Right atrium auricular region (tissue), 2 donors: ENCODE results near the gene SLC10A6. TPM values are rescaled to one million over a fixed set of nuclear protein-coding genes. Genes with fewer than 3 reads are reported as not detected.

Source experiments
- DNase-seq: peaks from one replicate; pipeline ENCODE4 v3.0.0-alpha.2; 2019; ENCODE audit warnings: low spot score
- H3K27ac ChIP-seq, 2 donors: fragments of 200-600 bp; sonication (generic); 1 replicate in 1 of 2; 2 replicates in 1 of 2; pipeline ENCODE4 v1.5.1; 2016 to 2019
- H3K27me3 ChIP-seq, 2 donors: fragments of 200-600 bp; sonication (generic); one replicate each; pipeline versions ENCODE4 v1.5.1 to v1.6.0; 2017 to 2019
- H3K36me3 ChIP-seq: fragments of 200-600 bp; sonication (generic); one replicate; pipeline ENCODE4 v1.5.1; 2016
- H3K4me1 ChIP-seq, 2 donors: fragments of 200-600 bp; sonication (generic); one replicate each; pipeline versions ENCODE4 v1.5.1 to v1.6.0; 2017 to 2019
- H3K4me3 ChIP-seq, 2 donors: fragments of 200-600 bp; sonication (generic); 1 replicate in 1 of 2; 2 replicates in 1 of 2; pipeline ENCODE4 v1.5.1; 2017 to 2019; ENCODE audit warnings: mild to moderate bottlenecking in 1 of 2, moderate library complexity in 1 of 2
- H3K9me3 ChIP-seq, 2 donors: fragments of 200-600 bp; sonication (generic); one replicate each; pipeline ENCODE4 v1.5.1; 2019
- CTCF ChIP-seq, 2 donors: fragments of 200-600 bp; sonication (generic); IDR thresholded peaks; one replicate each; pipeline ENCODE4 v1.5.1; 2019; ENCODE audit warnings: antibody characterized with exemption in 2 of 2
- total RNA-seq, 2 donors: library from RNA; depleted of rRNA; stranded (reverse); fragments of >200 nt; gene quantifications; one replicate each; pipeline ENCODE4 v1.1.0, GENCODE V29; 2016

Gene SLC10A6
- total RNA-seq, 2 donors from 2014 or later: 1.3 to 1.7 TPM

- Histone ChIP-seq H3K9me3 (peaks cover 0 to 8% of the 10 kb centered on the region in 2 donors), H3K4me1 (no peaks in the 10 kb centered on the region), H3K36me3 (no peaks in the 10 kb centered on the region), H3K4me3 (no peak overlapping the region), H3K27me3 (no peaks in the 10 kb centered on the region), H3K27ac (no peak overlapping the region)
- no peak for DNase-seq
- no peak for TF ChIP-seq CTCF (IDR thresholded peaks at IDR 0.05)
Observed at GRCh38 chr4:86810847-86811246, 38.3 kb downstream of the SLC10A6 start.

- Histone ChIP-seq H3K36me3 (no peaks in the 10 kb centered on the region), H3K4me3 (no peak overlapping the region), H3K27ac (no peak overlapping the region), H3K27me3 (no peaks in the 10 kb centered on the region), H3K9me3 (no peaks in the 10 kb centered on the region), H3K4me1 (no peaks in the 10 kb centered on the region)
- TF ChIP-seq CTCF (IDR thresholded peaks at IDR 0.05): no peak
- DNase-seq: no peak
Observed at GRCh38 chr4:86809809-86810208, 39.4 kb downstream of the SLC10A6 start.

GRCh38 chr4:86791126-86791525 is 58.1 kb downstream of the SLC10A6 start:
- TF ChIP-seq CTCF (IDR thresholded peaks at IDR 0.05): no peak
- Histone ChIP-seq H3K4me3 (no peak overlapping the region), H3K27ac (no peak overlapping the region), H3K27me3 (no peaks in the 10 kb centered on the region), H3K36me3 (no peaks in the 10 kb centered on the region), H3K9me3 (no peaks in the 10 kb centered on the region), H3K4me1 (no peaks in the 10 kb centered on the region)
- DNase-seq: no peak

- Histone ChIP-seq H3K4me1 (no peaks in the 10 kb centered on the region), H3K4me3 (no peak overlapping the region), H3K36me3 (no peaks in the 10 kb centered on the region), H3K27ac (no peak overlapping the region), H3K27me3 (no peaks in the 10 kb centered on the region), H3K9me3 (no peaks in the 10 kb centered on the region)
- no peak for TF ChIP-seq CTCF (IDR thresholded peaks at IDR 0.05)
- DNase-seq: no peak
Observed at GRCh38 chr4:86788826-86789225, 60.4 kb downstream of the SLC10A6 start.

GRCh38 chr4:86778175-86778574 is 71.0 kb downstream of the SLC10A6 start:
- H3K27me3 ChIP-seq: no peaks in the 10 kb centered on the region
- no peaks in the 10 kb centered on the region for H3K4me1 ChIP-seq
- no peak overlapping the region for H3K27ac ChIP-seq
- no peak for TF ChIP-seq CTCF (IDR thresholded peaks at IDR 0.05)
- no peaks in the 10 kb centered on the region for H3K36me3 ChIP-seq
- no peak for DNase-seq
- no peaks in the 10 kb centered on the region for H3K9me3 ChIP-seq
- H3K4me3 ChIP-seq: no peak overlapping the region

- peaks cover 3% of the 10 kb centered on the region for H3K36me3 ChIP-seq
- no peak overlapping the region for H3K4me3 ChIP-seq
- H3K27me3 ChIP-seq: no peaks in the 10 kb centered on the region
- no peak for DNase-seq
- no peaks in the 10 kb centered on the region for H3K4me1 ChIP-seq
- H3K9me3 ChIP-seq: no peaks in the 10 kb centered on the region
- H3K27ac ChIP-seq: no peak overlapping the region
- no peak for TF ChIP-seq CTCF (IDR thresholded peaks at IDR 0.05)
Observed at GRCh38 chr4:86775061-86775460, 74.1 kb downstream of the SLC10A6 start.
